GM12864 (cell line): ENCODE data around the gene CCDC142.

ENCODE experiments used
- DNase-seq: peaks from one replicate; pipeline ENCODE4 v3.0.0-alpha.2; 2011; ENCODE audit warnings: low read depth
- H3K4me3 ChIP-seq: 2 replicates; pipeline ENCODE4 v1.5.1; 2011; ENCODE audit warnings: mild to moderate bottlenecking, low read depth, low read length, control low read depth
- TF ChIP-seq, protein P1 (sequence below): IDR thresholded peaks from 2 replicates; pipeline ENCODE4 v1.5.1; 2011; ENCODE audit warnings: low read depth, mild to moderate bottlenecking, moderate library complexity, low read length, control low read depth, inconsistent platforms; ENCODE audit errors: missing control alignments

CCDC142 gene

DNA sequence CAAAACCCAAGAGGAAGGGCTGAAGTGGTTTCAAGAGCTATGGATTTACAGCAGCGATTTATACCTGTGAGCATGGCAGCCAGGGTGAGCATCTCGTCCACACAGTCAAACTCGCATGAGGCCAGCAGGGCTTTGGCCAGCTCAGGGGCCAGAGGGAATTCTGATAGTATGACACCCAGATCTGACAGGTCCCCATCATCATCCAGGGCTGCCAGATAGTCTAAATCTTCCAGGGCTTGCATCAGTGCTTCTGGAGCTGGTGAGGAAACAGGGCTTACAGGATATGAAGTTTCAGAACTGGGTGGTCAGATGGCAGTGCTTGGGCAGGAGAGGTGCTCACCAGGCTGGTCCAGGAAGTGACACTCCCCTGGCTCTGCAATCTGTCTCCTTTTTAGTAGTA is 39.7 kb upstream of the CCDC142 start:
- no peak for DNase-seq
- H3K4me3 ChIP-seq: no peak overlapping the region
- TF ChIP-seq, protein P1, sequence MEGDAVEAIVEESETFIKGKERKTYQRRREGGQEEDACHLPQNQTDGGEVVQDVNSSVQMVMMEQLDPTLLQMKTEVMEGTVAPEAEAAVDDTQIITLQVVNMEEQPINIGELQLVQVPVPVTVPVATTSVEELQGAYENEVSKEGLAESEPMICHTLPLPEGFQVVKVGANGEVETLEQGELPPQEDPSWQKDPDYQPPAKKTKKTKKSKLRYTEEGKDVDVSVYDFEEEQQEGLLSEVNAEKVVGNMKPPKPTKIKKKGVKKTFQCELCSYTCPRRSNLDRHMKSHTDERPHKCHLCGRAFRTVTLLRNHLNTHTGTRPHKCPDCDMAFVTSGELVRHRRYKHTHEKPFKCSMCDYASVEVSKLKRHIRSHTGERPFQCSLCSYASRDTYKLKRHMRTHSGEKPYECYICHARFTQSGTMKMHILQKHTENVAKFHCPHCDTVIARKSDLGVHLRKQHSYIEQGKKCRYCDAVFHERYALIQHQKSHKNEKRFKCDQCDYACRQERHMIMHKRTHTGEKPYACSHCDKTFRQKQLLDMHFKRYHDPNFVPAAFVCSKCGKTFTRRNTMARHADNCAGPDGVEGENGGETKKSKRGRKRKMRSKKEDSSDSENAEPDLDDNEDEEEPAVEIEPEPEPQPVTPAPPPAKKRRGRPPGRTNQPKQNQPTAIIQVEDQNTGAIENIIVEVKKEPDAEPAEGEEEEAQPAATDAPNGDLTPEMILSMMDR: no peak

DNA sequence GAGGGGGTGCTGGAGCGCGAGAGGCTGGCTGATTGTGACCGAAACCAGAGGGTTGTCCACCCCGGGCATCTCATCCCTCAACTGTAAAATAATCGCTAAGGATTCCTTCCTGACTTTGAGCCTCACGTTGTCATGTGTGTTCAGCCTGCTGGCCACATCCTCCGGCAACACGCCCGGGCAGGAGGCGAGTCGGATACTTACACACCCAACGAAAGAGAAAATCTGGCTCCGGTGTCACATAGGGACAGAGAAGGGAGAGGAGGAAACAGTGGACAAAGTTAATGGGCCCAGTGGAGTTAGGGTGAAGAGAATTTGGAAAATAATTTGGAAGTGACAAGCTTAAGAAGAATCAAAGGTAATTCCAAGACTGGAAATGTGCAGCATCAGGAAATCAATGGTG is 33.9 kb upstream of the CCDC142 start:
- H3K4me3 ChIP-seq: no peak overlapping the region; the same call in 1 of the 2 replicates
- TF ChIP-seq, protein P1: no peak
- DNase-seq: no peak

DNA sequence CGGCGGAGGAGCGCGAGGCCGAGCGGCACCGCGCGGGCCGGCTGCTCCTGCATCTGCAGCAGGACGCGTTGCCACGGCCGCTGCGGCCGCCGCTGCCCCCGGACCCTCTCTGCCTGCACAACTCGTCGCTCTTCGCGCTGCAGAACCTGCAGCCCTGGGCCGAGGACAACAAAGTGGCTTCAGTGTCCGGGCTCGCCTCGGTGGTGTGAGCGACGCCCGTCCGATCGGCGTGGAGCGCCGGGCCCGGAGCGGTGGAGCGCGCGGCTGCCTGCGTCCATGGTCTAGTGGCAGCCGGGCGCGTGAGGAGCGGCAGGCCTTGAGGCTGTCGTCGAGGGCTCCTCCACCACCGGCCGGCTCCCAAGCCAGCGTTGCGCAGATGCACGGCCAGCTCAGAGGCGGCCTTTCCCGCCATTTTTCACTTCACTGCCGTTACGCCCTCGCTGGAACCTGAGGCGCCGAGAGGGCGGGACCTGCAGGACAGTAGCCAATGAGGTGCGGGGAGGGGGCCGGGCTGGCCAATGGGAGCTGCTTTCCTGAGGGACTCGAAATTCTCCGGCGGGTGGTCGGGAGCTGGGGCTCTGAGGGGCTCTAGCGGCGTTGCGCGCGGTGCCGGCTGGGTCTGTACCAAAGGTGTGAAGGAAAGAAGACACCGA is 33.3 kb upstream of the CCDC142 start:
- DNase-seq: peak; percentile 30
- TF ChIP-seq, protein P1: no peak
- H3K4me3 ChIP-seq: peak overlapping the region; percentile 37

DNA sequence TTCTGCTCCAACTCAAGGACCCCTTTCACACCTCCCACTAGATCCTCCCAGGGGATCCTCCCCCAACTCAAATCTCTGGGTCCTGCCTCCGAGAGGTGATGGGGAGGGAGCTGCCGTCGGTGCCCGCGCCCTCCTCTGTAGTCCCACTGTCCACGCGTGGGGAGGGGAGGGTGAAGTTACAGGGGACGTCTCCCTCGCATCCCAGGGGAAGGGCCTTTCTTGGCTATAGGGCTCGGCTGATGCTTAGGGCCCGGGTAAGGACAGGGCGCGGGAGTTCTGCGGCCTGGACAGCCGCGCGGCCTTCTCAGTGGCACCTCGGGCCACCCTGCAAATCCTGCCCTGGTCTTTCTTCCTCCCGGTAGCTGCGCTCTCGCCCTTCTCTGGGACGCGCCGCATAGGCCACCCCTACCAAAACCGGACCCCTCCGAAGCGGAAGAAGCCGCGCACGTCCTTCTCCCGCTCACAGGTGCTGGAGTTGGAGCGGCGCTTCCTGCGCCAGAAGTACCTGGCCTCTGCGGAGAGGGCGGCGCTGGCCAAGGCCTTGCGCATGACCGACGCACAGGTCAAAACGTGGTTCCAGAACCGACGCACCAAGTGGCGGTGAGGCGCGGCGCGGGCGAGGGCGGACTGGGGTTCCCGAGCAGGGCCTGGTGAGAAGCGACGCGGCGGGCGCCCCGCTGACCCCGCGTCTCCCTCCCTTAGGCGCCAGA is 32.6 kb upstream of the CCDC142 start:
- TF ChIP-seq, protein P1: no peak
- peak overlapping the region; percentile 37 for H3K4me3 ChIP-seq
- DNase-seq: no peak

DNA sequence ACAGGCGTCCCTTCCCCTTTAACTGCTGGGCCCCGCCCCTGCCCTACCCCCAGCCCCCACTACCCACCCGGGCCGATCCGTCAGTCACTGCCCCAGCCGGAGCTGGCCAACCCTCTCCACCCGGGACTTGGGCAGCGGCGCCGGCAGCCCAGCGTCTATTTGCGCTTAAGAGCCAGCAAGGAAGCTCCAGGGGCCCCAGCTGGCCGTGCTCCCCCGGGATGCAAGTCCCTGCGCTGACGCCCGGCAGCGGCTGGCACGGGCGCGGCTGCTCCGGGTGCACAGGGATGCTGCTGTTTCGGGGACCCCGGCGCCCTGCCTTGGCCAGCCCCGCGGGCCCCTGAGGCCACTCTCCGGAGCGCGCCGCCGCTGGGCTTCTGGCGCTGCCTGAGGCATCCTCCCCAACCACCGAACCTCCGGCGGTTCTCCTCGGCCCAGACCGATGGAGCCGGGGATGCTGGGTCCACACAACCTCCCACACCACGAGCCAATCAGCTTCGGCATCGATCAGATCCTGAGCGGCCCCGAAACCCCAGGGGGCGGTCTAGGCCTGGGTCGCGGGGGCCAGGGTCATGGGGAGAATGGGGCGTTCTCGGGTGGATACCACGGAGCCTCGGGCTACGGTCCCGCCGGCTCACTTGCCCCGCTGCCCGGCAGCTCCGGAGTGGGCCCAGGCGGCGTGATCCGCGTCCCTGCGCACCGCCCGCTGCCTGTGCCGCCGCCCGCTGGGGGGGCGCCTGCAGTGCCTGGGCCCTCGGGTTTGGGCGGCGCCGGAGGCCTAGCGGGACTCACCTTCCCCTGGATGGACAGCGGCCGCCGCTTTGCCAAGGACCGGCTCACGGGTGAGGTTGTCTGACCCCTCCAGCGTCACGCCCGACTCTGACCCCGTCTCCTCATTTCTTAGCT is 31.8 kb upstream of the CCDC142 start, which contains the start of gene TLX2:
Gene TLX2 (plus strand): TSS at position 83 of the 903 bp plus-strand sequence. CDS start 357 bp downstream, at position 440.
- no peak for DNase-seq
- TF ChIP-seq, protein P1: no peak
- no peak within 1 kb of the TSS; the same call in 1 of the 2 replicates for H3K4me3 ChIP-seq

DNA sequence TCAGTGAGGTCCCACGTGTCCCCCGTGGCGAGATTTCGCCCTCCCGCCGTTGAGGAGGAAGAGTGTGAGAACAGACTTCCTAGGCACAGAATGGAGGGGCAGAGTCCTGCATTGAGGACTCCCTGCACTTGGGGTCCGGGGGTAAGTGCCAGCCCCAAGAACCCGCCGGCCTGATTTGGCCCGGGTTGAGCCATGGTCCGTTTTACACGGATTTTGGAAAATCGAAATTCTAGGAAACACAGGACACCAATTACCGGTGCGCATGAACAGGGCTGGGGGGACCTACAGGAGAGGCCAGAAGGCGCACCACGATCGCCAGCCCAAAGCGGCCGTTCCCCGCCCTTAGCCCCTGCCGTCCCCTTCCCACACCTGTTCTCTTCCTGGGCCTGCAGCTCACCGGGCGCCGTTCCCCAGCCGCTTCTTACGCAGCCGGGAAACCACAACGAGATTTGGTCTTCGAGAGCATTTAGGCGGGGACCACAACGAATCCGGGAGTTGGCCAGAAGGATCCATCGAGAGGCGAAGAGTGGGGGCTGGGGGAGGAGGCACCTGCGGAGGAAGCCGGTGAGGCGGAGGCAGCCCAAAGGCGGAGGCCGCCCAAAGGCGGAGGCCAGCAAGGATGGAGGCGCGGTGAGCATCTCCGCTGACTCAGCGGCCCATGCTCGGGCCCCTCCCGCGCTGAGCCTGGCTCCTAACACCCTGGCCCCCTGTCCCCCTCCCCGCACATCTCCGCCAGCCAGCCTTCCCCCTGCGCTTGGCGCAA is 31.0 kb upstream of the CCDC142 start:
- no peak for DNase-seq
- TF ChIP-seq, protein P1: no peak
- H3K4me3 ChIP-seq: no peak overlapping the region
